Upper lobe of left lung (tissue), 6 donors: ENCODE results near the gene USP47. TPM values are rescaled to one million over a fixed set of nuclear protein-coding genes. Genes with fewer than 3 reads are reported as not detected.

ENCODE experiments used
- ATAC-seq, 2 donors: fragments of 200-7000 bp; cut with Tn5 transposase; one replicate each; pipeline ENCODE4 v1.9.1; 2022; ENCODE audit warnings: mild to moderate bottlenecking in 2 of 2, moderate library complexity in 2 of 2; ENCODE audit not compliant: low FRiP score in 2 of 2
- DNase-seq, 2 donors: peaks; one replicate each; pipeline ENCODE4 v3.0.0-alpha.2; 2019 to 2020
- H3K27ac ChIP-seq, 4 donors: fragments of 200-600 bp; sonication (generic); one replicate each; pipeline ENCODE4 v1.5.1; 2016 to 2019
- H3K27me3 ChIP-seq, 4 donors: fragments of 200-600 bp; sonication (generic); one replicate each; pipeline ENCODE4 v1.5.1; 2017 to 2019
- H3K36me3 ChIP-seq, 4 donors: fragments of 200-600 bp; sonication (generic); one replicate each; pipeline ENCODE4 v1.5.1; 2016 to 2019
- H3K4me1 ChIP-seq, 4 donors: fragments of 200-600 bp; sonication (generic); one replicate each; pipeline ENCODE4 v1.5.1; 2018 to 2019
- H3K4me3 ChIP-seq, 4 donors: fragments of 200-600 bp; sonication (generic); one replicate each; pipeline ENCODE4 v1.5.1; 2017 to 2019; ENCODE audit warnings: mild to moderate bottlenecking in 2 of 4, moderate library complexity in 1 of 4
- H3K9me3 ChIP-seq, 4 donors: fragments of 200-600 bp; sonication (generic); one replicate each; pipeline ENCODE4 v1.5.1; 2018 to 2019
- EP300 ChIP-seq, 4 donors: sonication (generic); formaldehyde crosslinking; IDR thresholded peaks; one replicate each; pipeline ENCODE4 v1.5.1; 2017; ENCODE audit warnings: antibody characterized with exemption in 4 of 4, control low read depth in 2 of 4
- POLR2A ChIP-seq, 4 donors: fragments of 450-650 bp; IDR thresholded peaks; one replicate each; pipeline ENCODE4 v1.5.1; 2016 to 2017; ENCODE audit warnings: antibody characterized with exemption in 4 of 4, mild to moderate bottlenecking in 2 of 4
- POLR2AphosphoS5 ChIP-seq, 2 donors: sonication (generic); formaldehyde crosslinking; IDR thresholded peaks; one replicate each; pipeline ENCODE4 v1.5.1; 2017; ENCODE audit warnings: antibody characterized with exemption in 2 of 2
- WGBS, 2 donors: methylation state at CpG; one replicate each; pipeline ENCODE4 v1.1.5; 2017 to 2018; 5-methylcytosine and 5-hydroxymethylcytosine counted together
- total RNA-seq, 6 donors: library from RNA; depleted of rRNA in 4 of 6; stranded (reverse); fragments of >200 nt in 4 of 6; gene quantifications; one replicate each; pipeline versions ENCODE4 v1.1.0 to v1.2.1, GENCODE V29; 2016 to 2021
- TF ChIP-seq, protein P1 (sequence below), 6 experiments: fragments of 450-650 bp in 4 of 6; fragments of 200-600 bp in 2 of 6; sonication (generic) in 2 of 6; IDR thresholded peaks; one replicate each; pipeline ENCODE4 v1.5.1; 2016 to 2019; ENCODE audit warnings: antibody characterized with exemption in 6 of 6
- donor health status: DM: no; HTN: no; CAD: no; lungs with moderate emphysema.
- donor health status: DM: no; HTN: yes; CAD: no; lungs with severe emphysema.

Gene USP47
- total RNA-seq, 6 donors from 2014 or later = 32.4 to 132 (median 79.0) TPM

DNA sequence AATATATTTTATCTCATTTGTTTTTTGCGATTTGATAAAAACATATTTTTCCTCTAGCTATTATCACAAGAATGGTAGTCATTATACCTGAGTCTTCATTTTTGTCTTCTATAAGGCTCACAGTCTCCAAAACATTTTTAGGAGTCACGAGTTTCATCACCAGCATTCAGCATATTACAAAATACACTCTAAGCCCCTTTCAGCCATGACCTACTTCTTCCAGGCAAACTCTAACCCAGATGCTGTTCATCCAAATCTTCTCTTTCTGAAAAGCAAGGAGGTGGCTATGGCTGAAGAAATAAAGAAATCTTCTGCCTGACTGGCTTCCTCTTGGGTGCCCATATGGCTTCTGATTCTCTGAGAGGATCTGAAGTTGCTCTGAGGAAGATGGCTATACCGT is 35.7 kb upstream of the USP47 start:
- peaks cover 0 to 8% (median 0%) of the 10 kb centered on the region in 4 donors for H3K4me1 ChIP-seq
- H3K27me3 ChIP-seq = no peaks in the 10 kb centered on the region
- no peaks in the 10 kb centered on the region for H3K9me3 ChIP-seq
- no peak overlapping the region for H3K27ac ChIP-seq
- ATAC-seq = no peak
- no peaks in the 10 kb centered on the region for H3K36me3 ChIP-seq
- 78 to 79% methylated on average over 3 of the region's 3 CpGs for WGBS, 2 donors
- no peak for DNase-seq
- TF ChIP-seq, protein P1, sequence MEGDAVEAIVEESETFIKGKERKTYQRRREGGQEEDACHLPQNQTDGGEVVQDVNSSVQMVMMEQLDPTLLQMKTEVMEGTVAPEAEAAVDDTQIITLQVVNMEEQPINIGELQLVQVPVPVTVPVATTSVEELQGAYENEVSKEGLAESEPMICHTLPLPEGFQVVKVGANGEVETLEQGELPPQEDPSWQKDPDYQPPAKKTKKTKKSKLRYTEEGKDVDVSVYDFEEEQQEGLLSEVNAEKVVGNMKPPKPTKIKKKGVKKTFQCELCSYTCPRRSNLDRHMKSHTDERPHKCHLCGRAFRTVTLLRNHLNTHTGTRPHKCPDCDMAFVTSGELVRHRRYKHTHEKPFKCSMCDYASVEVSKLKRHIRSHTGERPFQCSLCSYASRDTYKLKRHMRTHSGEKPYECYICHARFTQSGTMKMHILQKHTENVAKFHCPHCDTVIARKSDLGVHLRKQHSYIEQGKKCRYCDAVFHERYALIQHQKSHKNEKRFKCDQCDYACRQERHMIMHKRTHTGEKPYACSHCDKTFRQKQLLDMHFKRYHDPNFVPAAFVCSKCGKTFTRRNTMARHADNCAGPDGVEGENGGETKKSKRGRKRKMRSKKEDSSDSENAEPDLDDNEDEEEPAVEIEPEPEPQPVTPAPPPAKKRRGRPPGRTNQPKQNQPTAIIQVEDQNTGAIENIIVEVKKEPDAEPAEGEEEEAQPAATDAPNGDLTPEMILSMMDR (IDR thresholded peaks at IDR 0.05) = no peak
- TF ChIP-seq EP300 (IDR thresholded peaks at IDR 0.05) = no peak
- no peak for TF ChIP-seq POLR2AphosphoS5 (IDR thresholded peaks at IDR 0.05)
- TF ChIP-seq POLR2A (IDR thresholded peaks at IDR 0.05) = no peak
- no peak overlapping the region for H3K4me3 ChIP-seq

GRCh38 chr11:11806586-11806985 is 35.2 kb upstream of the USP47 start:
- TF ChIP-seq EP300 (IDR thresholded peaks at IDR 0.05) (no peak), POLR2A (IDR thresholded peaks at IDR 0.05) (no peak), POLR2AphosphoS5 (IDR thresholded peaks at IDR 0.05) (no peak)
- TF ChIP-seq, protein P1 (IDR thresholded peaks at IDR 0.05) = no peak
- ATAC-seq (no peak), DNase-seq (no peak)
- Histone ChIP-seq H3K36me3 (no peaks in the 10 kb centered on the region), H3K27ac (no peak overlapping the region), H3K4me3 (no peak overlapping the region), H3K27me3 (no peaks in the 10 kb centered on the region), H3K9me3 (no peaks in the 10 kb centered on the region), H3K4me1 (peaks cover 0 to 8% (median 0%) of the 10 kb centered on the region in 4 donors)

DNA sequence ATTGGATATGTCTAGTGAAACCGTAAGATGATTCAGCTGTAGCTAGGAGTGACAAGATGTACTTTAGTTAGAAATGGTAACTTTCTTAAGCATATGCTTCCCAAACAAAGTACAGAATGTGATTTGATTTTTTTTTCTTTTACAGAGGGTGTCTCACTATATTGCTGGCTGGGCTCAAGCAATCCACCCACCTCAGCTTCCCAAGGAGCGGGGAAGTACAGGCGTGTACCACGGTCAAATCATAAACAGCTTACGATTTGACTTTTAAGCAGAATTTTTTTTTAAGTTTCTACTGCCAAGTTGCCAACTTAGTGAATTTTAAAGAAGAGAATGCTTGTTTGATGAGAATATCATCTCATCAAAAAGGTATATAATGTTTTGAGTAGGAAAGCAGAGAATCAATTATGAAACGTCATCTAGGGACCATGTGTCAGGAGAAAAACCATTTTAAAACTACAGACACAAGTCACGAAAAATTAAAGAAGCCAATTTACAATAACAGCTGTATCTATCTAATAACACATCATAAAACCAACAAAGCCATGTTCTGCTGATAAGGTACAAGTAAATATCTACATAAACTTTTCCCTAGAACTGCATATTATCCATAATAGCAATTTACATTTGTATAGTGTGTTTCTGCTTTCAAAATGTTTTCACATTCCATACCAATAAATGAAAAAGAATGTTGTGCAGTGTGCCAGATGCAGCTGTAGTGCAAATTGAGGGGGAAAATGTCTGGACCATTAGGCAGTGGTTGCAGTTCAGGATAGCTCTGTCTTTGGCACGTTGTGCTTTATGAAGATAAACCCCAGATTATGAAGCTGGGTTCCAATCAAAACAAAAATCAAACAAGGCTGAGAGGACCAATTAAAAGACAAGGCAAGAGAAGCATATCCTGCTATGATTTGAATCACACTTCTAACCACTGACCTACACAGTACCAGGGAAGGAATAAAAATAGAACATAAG is 33.7 kb upstream of the USP47 start:
- no peak overlapping the region for H3K27ac ChIP-seq
- H3K4me1 ChIP-seq = peaks cover 0 to 8% (median 0%) of the 10 kb centered on the region in 4 donors
- 68% methylated on average over 8 of the region's 8 CpGs for WGBS, 2 donors
- no peak for DNase-seq
- no peaks in the 10 kb centered on the region for H3K27me3 ChIP-seq
- TF ChIP-seq EP300 (IDR thresholded peaks at IDR 0.05) (no peak), POLR2AphosphoS5 (IDR thresholded peaks at IDR 0.05) (no peak)
- H3K9me3 ChIP-seq = no peaks in the 10 kb centered on the region
- H3K4me3 ChIP-seq = no peak overlapping the region
- no peaks in the 10 kb centered on the region for H3K36me3 ChIP-seq
- ATAC-seq = no peak

DNA sequence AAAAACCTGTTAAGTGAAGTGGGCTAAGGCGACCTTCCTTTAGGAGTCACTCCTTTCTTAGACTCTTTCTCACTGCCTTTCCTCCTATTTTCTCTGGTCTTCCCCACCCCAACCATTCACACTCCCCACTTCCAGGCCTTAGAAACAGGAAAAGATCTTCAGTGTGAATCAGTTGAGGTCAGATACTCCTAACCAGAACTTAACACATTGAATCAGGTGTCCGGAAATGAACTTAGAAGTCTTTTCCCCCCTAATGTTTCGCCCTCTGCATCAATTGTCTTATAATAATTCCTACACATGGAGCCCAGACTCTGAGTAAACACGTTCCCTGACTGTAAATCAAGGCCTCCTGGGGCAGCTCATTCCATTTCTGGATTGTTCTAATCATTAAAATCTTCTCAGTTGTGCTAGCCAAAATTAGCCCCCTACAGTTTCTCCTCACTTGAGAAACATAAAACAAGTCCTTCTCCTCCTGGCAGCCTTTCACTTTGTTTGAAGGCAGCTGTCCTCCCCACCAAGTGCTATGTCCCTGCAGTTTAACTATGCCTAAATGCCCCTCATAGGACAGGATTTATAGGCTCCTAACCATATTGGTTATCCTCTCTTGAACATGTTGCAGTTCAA is 32.7 kb upstream of the USP47 start:
- DNase-seq = no peak
- H3K4me1 ChIP-seq = peaks cover 0 to 8% (median 1%) of the 10 kb centered on the region in 4 donors
- H3K27me3 ChIP-seq = no peaks in the 10 kb centered on the region
- no peak overlapping the region for H3K27ac ChIP-seq
- no peaks in the 10 kb centered on the region for H3K36me3 ChIP-seq
- H3K4me3 ChIP-seq = no peak overlapping the region
- H3K9me3 ChIP-seq = no peaks in the 10 kb centered on the region
- no peak for ATAC-seq
- 67 to 87% methylated on average over 4 of the region's 4 CpGs for WGBS, 2 donors
- TF ChIP-seq EP300 (IDR thresholded peaks at IDR 0.05) (no peak), POLR2AphosphoS5 (IDR thresholded peaks at IDR 0.05) (no peak), POLR2A (IDR thresholded peaks at IDR 0.05) (no peak)
- TF ChIP-seq, protein P1 (IDR thresholded peaks at IDR 0.05) = no peak
